OCI-LY1 (cell line): ENCODE results near the gene CTNNA3.

Experiments used
- H2AFZ ChIP-seq: fragments of 200-600 bp; sonication (generic), shearing (Covaris generic); 2 replicates; pipeline ENCODE4 v1.6.0; 2014; ENCODE audit warnings: antibody characterized with exemption, mild to moderate bottlenecking, low read length
- H3F3A ChIP-seq: fragments of 200-600 bp; sonication (generic), shearing (Covaris generic); 2 replicates; pipeline ENCODE4 v1.6.0; 2014; ENCODE audit warnings: mild to moderate bottlenecking, antibody characterized with exemption, low read length, moderate library complexity; ENCODE audit not compliant: insufficient read depth
- H3K27ac ChIP-seq: fragments of 200-600 bp; sonication (generic); 2 replicates; pipeline ENCODE4 v1.5.1; 2014; ENCODE audit warnings: low read length, mixed run types, mild to moderate bottlenecking, low read depth; ENCODE audit not compliant: poor library complexity, severe bottlenecking
- H3K27me3 ChIP-seq: fragments of 200-600 bp; sonication (generic); 2 replicates; pipeline ENCODE4 v1.6.0; 2014; ENCODE audit warnings: antibody characterized with exemption, mild to moderate bottlenecking, low read length, moderate library complexity; ENCODE audit not compliant: insufficient read depth
- H3K36me3 ChIP-seq: fragments of 200-600 bp; sonication (generic); 2 replicates; pipeline ENCODE4 v1.6.1; 2014; ENCODE audit warnings: mild to moderate bottlenecking, antibody characterized with exemption, low read length, moderate library complexity, mixed read lengths; ENCODE audit not compliant: insufficient read depth
- H3K4me1 ChIP-seq: fragments of 200-600 bp; sonication (generic); 2 replicates; pipeline ENCODE4 v1.5.1; 2014; ENCODE audit warnings: mild to moderate bottlenecking, low read length, moderate library complexity; ENCODE audit not compliant: insufficient read depth, severe bottlenecking
- H3K4me2 ChIP-seq: fragments of 200-600 bp; sonication (generic), shearing (Covaris generic); 2 replicates; pipeline ENCODE4 v1.6.1; 2014; ENCODE audit warnings: low read length
- H3K4me3 ChIP-seq: fragments of 200-600 bp; sonication (generic); 2 replicates; pipeline ENCODE4 v1.5.1; 2014; ENCODE audit warnings: low read length, low read depth, mild to moderate bottlenecking, mixed read lengths; ENCODE audit not compliant: poor library complexity, severe bottlenecking
- H3K79me2 ChIP-seq: fragments of 200-600 bp; shearing (Covaris generic); 2 replicates; pipeline ENCODE4 v1.6.1; 2016; ENCODE audit warnings: mixed run types, low read length, mixed read lengths; ENCODE audit not compliant: insufficient read depth
- H3K9ac ChIP-seq: fragments of 200-600 bp; sonication (generic), shearing (Covaris generic); 2 replicates; pipeline ENCODE4 v1.6.1; 2014; ENCODE audit warnings: mild to moderate bottlenecking, low read length, mixed read lengths
- H3K9me2 ChIP-seq: fragments of 200-600 bp; sonication (generic), shearing (Covaris generic); 2 replicates; pipeline ENCODE4 v1.6.1; 2014; ENCODE audit warnings: low read depth, mild to moderate bottlenecking, low read length, mixed read lengths
- H3K9me3 ChIP-seq: fragments of 200-600 bp; shearing (Covaris generic); 2 replicates; pipeline ENCODE4 v1.6.1; 2014; ENCODE audit warnings: low read length, mixed read lengths
- H4K20me1 ChIP-seq: fragments of 200-600 bp; sonication (generic), shearing (Covaris generic); 2 replicates; pipeline ENCODE4 v1.6.0; 2016; ENCODE audit warnings: mild to moderate bottlenecking, low read length; ENCODE audit not compliant: insufficient read depth
- CTCF ChIP-seq: fragments of 200-600 bp; sonication (generic), shearing (Covaris generic); IDR thresholded peaks from 2 replicates; pipeline ENCODE4 v1.5.1; 2017; ENCODE audit warnings: mild to moderate bottlenecking, antibody characterized with exemption, low read length, moderate library complexity, mixed read lengths
- EZH2 ChIP-seq: fragments of 200-600 bp; sonication (generic), shearing (Covaris generic); IDR thresholded peaks from 2 replicates; pipeline ENCODE4 v1.8.0; 2017; ENCODE audit warnings: borderline replicate concordance, mixed run types, mild to moderate bottlenecking, antibody characterized with exemption, low read length, moderate library complexity, mixed read lengths

CTNNA3 gene

GRCh38 chr10:66782144-66782543 lies 913.9 kb downstream of the CTNNA3 start:
- Histone ChIP-seq H3K9me2 (no peaks in the 10 kb centered on the region), H3K79me2 (no peaks in the 10 kb centered on the region), H3K36me3 (no peaks in the 10 kb centered on the region), H3K4me1 (no peaks in the 10 kb centered on the region), H2AFZ (no peak overlapping the region), H3K4me2 (no peak overlapping the region), H4K20me1 (no peaks in the 10 kb centered on the region), H3K27me3 (no peaks in the 10 kb centered on the region), H3K9me3 (no peaks in the 10 kb centered on the region), H3K9ac (no peak overlapping the region), H3K27ac (no peak overlapping the region), H3F3A (no peaks in the 10 kb centered on the region), H3K4me3 (no peak overlapping the region)
- no peak for TF ChIP-seq EZH2
- TF ChIP-seq CTCF = no peak

GRCh38 chr10:66780796-66781195 lies 915.2 kb downstream of the CTNNA3 start:
- H3F3A ChIP-seq = no peaks in the 10 kb centered on the region
- H3K27ac ChIP-seq = no peak overlapping the region
- no peak overlapping the region for H3K9ac ChIP-seq
- H3K27me3 ChIP-seq = no peaks in the 10 kb centered on the region
- no peak overlapping the region for H3K4me2 ChIP-seq
- no peaks in the 10 kb centered on the region for H4K20me1 ChIP-seq
- H3K4me1 ChIP-seq = no peaks in the 10 kb centered on the region
- H2AFZ ChIP-seq = no peak overlapping the region
- H3K9me3 ChIP-seq = no peaks in the 10 kb centered on the region
- no peaks in the 10 kb centered on the region for H3K36me3 ChIP-seq
- TF ChIP-seq EZH2 (no peak), CTCF (no peak)
- no peaks in the 10 kb centered on the region for H3K9me2 ChIP-seq
- H3K79me2 ChIP-seq = no peaks in the 10 kb centered on the region
- no peak overlapping the region for H3K4me3 ChIP-seq

GRCh38 chr10:66778351-66778750 lies 917.6 kb downstream of the CTNNA3 start:
- Histone ChIP-seq H2AFZ (no peak overlapping the region), H3K9me3 (no peaks in the 10 kb centered on the region), H3K4me2 (no peak overlapping the region), H3K9me2 (no peaks in the 10 kb centered on the region), H3K79me2 (no peaks in the 10 kb centered on the region), H3K9ac (no peak overlapping the region), H3K36me3 (no peaks in the 10 kb centered on the region), H3K4me1 (no peaks in the 10 kb centered on the region), H3K4me3 (no peak overlapping the region), H3K27ac (no peak overlapping the region), H3K27me3 (no peaks in the 10 kb centered on the region), H3F3A (no peaks in the 10 kb centered on the region), H4K20me1 (no peaks in the 10 kb centered on the region)
- TF ChIP-seq CTCF = no peak
